B cell (primary cell): ENCODE data around the gene WDR1. TPM values are rescaled to one million over a fixed set of nuclear protein-coding genes. Genes with fewer than 3 reads are reported as not detected.

Experiments used
- ATAC-seq: fragments of 200-7000 bp; cut with Tn5 transposase; one replicate; pipeline ENCODE4 v1.10.0; 2021; ENCODE audit warnings: low read depth, mild to moderate bottlenecking, moderate number of reproducible peaks, moderate library complexity
- CTCF ChIA-PET: fragments of 350-600 bp; sonication (Branson Sonifier 250); formaldehyde crosslinking; loops from one replicate; lab custom pipeline; 2021; ENCODE audit warnings: antibody characterized with exemption, inconsistent platforms; lab: Charles Lee
- POLR2A ChIA-PET: fragments of 350-600 bp; sonication (Branson Sonifier 250); formaldehyde crosslinking; loops from one replicate; lab custom pipeline; 2021; ENCODE audit warnings: antibody characterized with exemption; lab: Charles Lee
- DNase-seq: peaks from one replicate; pipeline ENCODE4 v3.0.0; 2013
- H2AFZ ChIP-seq: 2 replicates; pipeline ENCODE4 v1.6.1; 2012; ENCODE audit warnings: mild to moderate bottlenecking, low read depth, low read length; ENCODE audit not compliant: insufficient read depth, poor library complexity, severe bottlenecking
- H3K27ac ChIP-seq, 2 donors: 1 replicate in 1 of 2; 2 replicates in 1 of 2; pipeline ENCODE4 v1.5.1; 2012 to 2013; ENCODE audit warnings: low read length in 2 of 2, mild to moderate bottlenecking in 2 of 2, moderate library complexity in 1 of 2
- H3K27me3 ChIP-seq, 4 experiments: fragments of 200-600 bp in 1 of 4; sonication (generic) in 1 of 4; replicated peaks in 1 of 4; 1 replicate in 2 of 4; 2 replicates in 2 of 4; pipeline versions ENCODE4 v1.6.1 to v1.7.0; 2013 to 2016; ENCODE audit warnings: low read length in 3 of 4, mild to moderate bottlenecking in 2 of 4, mixed read lengths in 1 of 4, moderate library complexity in 1 of 4; ENCODE audit not compliant: insufficient read depth in 4 of 4, control insufficient read depth in 3 of 4; ENCODE audit errors: control extremely low read depth in 1 of 4
- H3K36me3 ChIP-seq, 2 experiments: replicated peaks in 1 of 2; 1 replicate in 1 of 2; 2 replicates in 1 of 2; pipeline versions ENCODE4 v1.6.1 to v1.7.1; 2013; ENCODE audit warnings: low read length in 1 of 2; ENCODE audit not compliant: insufficient read depth in 2 of 2, control insufficient read depth in 1 of 2; ENCODE audit errors: control extremely low read depth in 1 of 2, extremely low read depth in 1 of 2
- H3K4me1 ChIP-seq, 2 donors: fragments of 200-600 bp in 1 of 2; sonication (generic) in 1 of 2; 1 replicate in 1 of 2; 2 replicates in 1 of 2; pipeline versions ENCODE4 v1.5.1 to v1.6.1; 2013 to 2017; ENCODE audit warnings: low read length in 2 of 2; ENCODE audit not compliant: control insufficient read depth in 2 of 2, insufficient read depth in 2 of 2
- H3K4me2 ChIP-seq: replicated peaks from 2 replicates; pipeline ENCODE3; 2012; ENCODE audit warnings: mild to moderate bottlenecking, low read depth, low read length; ENCODE audit not compliant: poor library complexity, severe bottlenecking
- H3K4me3 ChIP-seq, 5 experiments: fragments of 200-600 bp in 1 of 5; sonication (generic) in 1 of 5; 1 replicate in 3 of 5; 2 replicates in 2 of 5; pipeline versions ENCODE4 v1.5.1 to v1.7.0; 2011 to 2016; ENCODE audit warnings: low read length in 4 of 5, mild to moderate bottlenecking in 4 of 5, low read depth in 2 of 5, control low read depth in 1 of 5, moderate library complexity in 1 of 5; ENCODE audit not compliant: insufficient read depth in 1 of 5; ENCODE audit errors: control extremely low read depth in 1 of 5, extremely low read depth in 1 of 5
- H3K79me2 ChIP-seq: fragments of 200-600 bp; sonication (generic); one replicate; pipeline ENCODE4 v1.6.0; 2016; ENCODE audit warnings: low read length; ENCODE audit not compliant: control insufficient read depth, insufficient read depth
- H3K9ac ChIP-seq: fragments of 200-600 bp; sonication (generic); 2 replicates; pipeline ENCODE4 v1.6.1; 2017; ENCODE audit warnings: mild to moderate bottlenecking, low read length, moderate library complexity
- H3K9me3 ChIP-seq, 3 donors: one replicate each; pipeline versions ENCODE4 v1.6.1 to v1.7.1; 2013; ENCODE audit warnings: low read length in 2 of 3; ENCODE audit not compliant: control insufficient read depth in 2 of 3, insufficient read depth in 1 of 3; ENCODE audit errors: control extremely low read depth in 1 of 3
- H4K20me1 ChIP-seq: 2 replicates; pipeline ENCODE4 v1.6.0; 2012; ENCODE audit warnings: mild to moderate bottlenecking, low read length; ENCODE audit not compliant: insufficient read depth, control insufficient read depth, poor library complexity, severe bottlenecking
- H3K27ac Mint-ChIP-seq: one replicate; pipeline ENCODE4 v1.8.0; 2021; ENCODE audit warnings: mixed read lengths
- H3K27me3 Mint-ChIP-seq: one replicate; pipeline ENCODE4 v1.8.0; 2021; ENCODE audit warnings: mixed read lengths
- H3K4me1 Mint-ChIP-seq: one replicate; pipeline ENCODE4 v1.8.0; 2021; ENCODE audit warnings: mixed read lengths
- H3K4me3 Mint-ChIP-seq: one replicate; pipeline ENCODE4 v1.8.0; 2021; ENCODE audit warnings: mixed read lengths
- H3K9me3 Mint-ChIP-seq: one replicate; pipeline ENCODE4 v1.8.0; 2022; ENCODE audit warnings: mixed read lengths; ENCODE audit not compliant: insufficient read depth
- CTCF ChIP-seq: fragments of 200-600 bp; IDR thresholded peaks from one replicate; pipeline ENCODE4 v1.8.0; 2022; ENCODE audit warnings: antibody characterized with exemption, mild to moderate bottlenecking
- EZH2 ChIP-seq: IDR thresholded peaks from 2 replicates; pipeline ENCODE4 v1.6.1; 2012; ENCODE audit warnings: borderline replicate concordance, low read depth, mild to moderate bottlenecking, moderate library complexity, low read length; ENCODE audit not compliant: insufficient read depth, poor library complexity, severe bottlenecking
- WGBS: methylation state at CpG from one replicate; pipeline ENCODE4 v1.1.5; 2013; ENCODE audit warnings: missing lambda C conversion rate; ENCODE audit not compliant: insufficient coverage; 5-methylcytosine and 5-hydroxymethylcytosine counted together
- intact Hi-C: fragments of 100-400 bp; cut with micrococcal nuclease; formaldehyde crosslinking; loops from one replicate; pipeline ENCODE4 v1.10.0; 2022
- polyA plus RNA-seq: library from polyadenylated mRNA; depleted of rRNA; stranded (reverse); fragments of >200 nt; gene quantifications from 2 replicates; pipeline ENCODE4 v1.2.3, GENCODE V29; 2012
- total RNA-seq, 2 donors: library from RNA; stranded (reverse); fragments of 120-200 nt in 1 of 2; gene quantifications; 1 replicate in 1 of 2; 2 replicates in 1 of 2; pipeline versions ENCODE4 v1.2.3 to v1.2.4, GENCODE V29; 2013 to 2022

WDR1 gene
- total and polyA plus RNA-seq, 2 donors (not counting 1 experiment from before 2014, with no cell fraction given), result 134 to 217 TPM

- intact Hi-C loops, result no loop called here
- Mint-ChIP-seq H3K27ac (no peak overlapping the region), H3K27me3 (no peaks in the 10 kb centered on the region), H3K4me1 (no peaks in the 10 kb centered on the region), H3K9me3 (no peaks in the 10 kb centered on the region), H3K4me3 (no peak overlapping the region)
- Histone ChIP-seq H3K27me3 (no peaks in the 10 kb centered on the region), H4K20me1 (peaks cover 89% of the 10 kb centered on the region), H3K27ac (no peak overlapping the region), H3K4me3 (no peak overlapping the region), H3K4me1 (no peaks in the 10 kb centered on the region), H3K4me2 (no peak overlapping the region), H3K79me2 (peaks cover 60% of the 10 kb centered on the region), H3K9ac (no peak overlapping the region), H3K9me3 (no peaks in the 10 kb centered on the region), H2AFZ (no peak overlapping the region), H3K36me3 (peaks cover 0 to 99% of the 10 kb centered on the region in 2 experiments)
- ATAC-seq (no peak), DNase-seq (no peak)
- CTCF ChIA-PET, result no interaction called here
- TF ChIP-seq CTCF, result no peak
- TF ChIP-seq EZH2, result no peak
- 97% methylated on average over 11 of the region's 12 CpGs for WGBS
- POLR2A ChIA-PET, result no interaction called here
Measured at GRCh38 chr4:10087152-10087791, 29.3 kb downstream of the WDR1 start.

GRCh38 chr4:10086506-10087120 lies 30.0 kb downstream of the WDR1 start:
- Histone ChIP-seq H3K9ac (no peak overlapping the region), H3K4me1 (no peaks in the 10 kb centered on the region), H4K20me1 (peaks cover 88% of the 10 kb centered on the region), H3K9me3 (no peaks in the 10 kb centered on the region), H3K27ac (no peak overlapping the region), H3K79me2 (peaks cover 54% of the 10 kb centered on the region), H3K27me3 (no peaks in the 10 kb centered on the region), H3K36me3 (peaks cover 0 to 99% of the 10 kb centered on the region in 2 experiments), H3K4me2 (no peak overlapping the region), H2AFZ (no peak overlapping the region), H3K4me3 (no peak overlapping the region)
- intact Hi-C loops, result no loop called here
- DNase-seq (no peak), ATAC-seq (no peak)
- TF ChIP-seq CTCF (no peak), EZH2 (no peak)
- no peak overlapping the region for H3K4me3 Mint-ChIP-seq
- POLR2A ChIA-PET, result no interaction called here
- H3K27ac Mint-ChIP-seq, result no peak overlapping the region
- CTCF ChIA-PET, result no interaction called here
- WGBS, result 98% methylated on average over 12 of the region's 13 CpGs
- no peaks in the 10 kb centered on the region for H3K9me3 Mint-ChIP-seq
- H3K4me1 Mint-ChIP-seq, result no peaks in the 10 kb centered on the region
- no peaks in the 10 kb centered on the region for H3K27me3 Mint-ChIP-seq
